K562 (cell line): ENCODE measurements around the gene RBM20. TPM values are rescaled to one million over a fixed set of nuclear protein-coding genes. Genes with fewer than 3 reads are reported as not detected.

ENCODE experiments used
- ATAC-seq: fragments of 200-7000 bp; cut with Tn5 transposase; 3 replicates; pipeline ENCODE4 v1.9.1; 2020; ENCODE audit warnings: moderate library complexity
- BruUV-seq: library from RNA; stranded (reverse); fragments of 400-500 nt; replicated peaks from 2 replicates; lab custom pipeline; 2021; lab: Mats Ljungman, UMichigan
- CTCF ChIA-PET: fragments of 300-600 bp; formaldehyde crosslinking; extraction: SDS; loops from one replicate; lab custom pipeline; 2021; ENCODE audit warnings: low intra/inter-chr PET ratio; lab: Yijun Ruan, JAX
- POLR2A ChIA-PET: fragments of 300-600, 350-650 bp; sonication (Branson Sonifier 250); formaldehyde crosslinking; extraction: SDS; loops from one replicate; lab custom pipeline; 2021; ENCODE audit warnings: antibody characterized with exemption, inconsistent platforms; lab: Yijun Ruan, JAX
- DNase-seq, 4 experiments: peaks; one replicate each; pipeline versions ENCODE4 v3.0.0 to v3.0.0-alpha.2; 2011 to 2018; ENCODE audit warnings: low spot score in 3 of 4, mixed read lengths in 3 of 4; ENCODE audit errors: extremely low read depth in 1 of 4
- FAIRE-seq: peaks from 2 replicates; lab custom pipeline; 2011; peaks lifted over from hg19 to GRCh38; lab: Jason Lieb, UNC
- H2AFZ ChIP-seq: 2 replicates; pipeline ENCODE4 v1.6.0; 2011; ENCODE audit warnings: low read depth, low read length, control low read depth, inconsistent platforms
- H3K27ac ChIP-seq: fragments of 200-600 bp; 3 replicates; pipeline ENCODE4 v1.8.0; 2011; ENCODE audit warnings: low read depth, mild to moderate bottlenecking, control low read depth, inconsistent platforms, low read length, moderate library complexity, mixed read lengths; ENCODE audit errors: extremely low read depth
- H3K27me3 ChIP-seq, 2 experiments: fragments of 300-600 bp in 1 of 2; 2 replicates in 1 of 2; 3 replicates in 1 of 2; pipeline versions ENCODE4 v1.6.0 to v1.8.0; 2011; ENCODE audit warnings: inconsistent platforms in 2 of 2, low read length in 2 of 2, mild to moderate bottlenecking in 1 of 2, mixed read lengths in 1 of 2, moderate library complexity in 1 of 2; ENCODE audit not compliant: control insufficient read depth in 2 of 2, insufficient read depth in 2 of 2
- H3K36me3 ChIP-seq: fragments of 300-600 bp; 3 replicates; pipeline ENCODE4 v1.8.0; 2011; ENCODE audit warnings: mild to moderate bottlenecking, low read length, inconsistent platforms; ENCODE audit not compliant: control insufficient read depth, insufficient read depth
- H3K4me1 ChIP-seq, 2 experiments: fragments of 200-600 bp in 1 of 2; replicated peaks in 1 of 2; 2 replicates in 1 of 2; 3 replicates in 1 of 2; pipeline versions ENCODE4 v1.5.1 to v1.8.0; 2011; ENCODE audit warnings: inconsistent platforms in 2 of 2, low read length in 2 of 2, mild to moderate bottlenecking in 1 of 2, mixed read lengths in 1 of 2, moderate library complexity in 1 of 2; ENCODE audit not compliant: control insufficient read depth in 2 of 2, insufficient read depth in 2 of 2
- H3K4me2 ChIP-seq: 2 replicates; pipeline ENCODE4 v1.6.1; 2011; ENCODE audit warnings: low read length, control low read depth, inconsistent platforms, mixed read lengths; ENCODE audit not compliant: insufficient read depth
- H3K4me3 ChIP-seq: fragments of 200-600 bp; sonication (generic), shearing (Covaris generic); 2 replicates; pipeline ENCODE4 v1.5.1; 2016; ENCODE audit warnings: control low read depth, inconsistent platforms
- H3K79me2 ChIP-seq: fragments of 200-600 bp; 3 replicates; pipeline ENCODE4 v1.8.0; 2011; ENCODE audit warnings: low read length, inconsistent platforms; ENCODE audit not compliant: control insufficient read depth, insufficient read depth
- H3K9ac ChIP-seq, 2 experiments: 2 replicates each; pipeline versions ENCODE4 v1.6.0 to v1.6.1; 2011; ENCODE audit warnings: low read depth in 2 of 2, low read length in 2 of 2, control low read depth in 1 of 2, inconsistent platforms in 1 of 2, mild to moderate bottlenecking in 1 of 2, mixed read lengths in 1 of 2; ENCODE audit not compliant: insufficient read depth in 1 of 2
- H3K9me1 ChIP-seq: one replicate; pipeline ENCODE4 v1.6.0; 2011; ENCODE audit warnings: inconsistent platforms, mild to moderate bottlenecking, low read length, moderate library complexity; ENCODE audit not compliant: control insufficient read depth, insufficient read depth
- H3K9me3 ChIP-seq: replicated peaks from 2 replicates; pipeline ENCODE4 v1.5.1; 2011; ENCODE audit warnings: low read depth, low read length, inconsistent platforms; ENCODE audit not compliant: control insufficient read depth, insufficient read depth
- H4K20me1 ChIP-seq: replicated peaks from 2 replicates; pipeline ENCODE4 v1.6.1; 2011; ENCODE audit warnings: low read length, inconsistent platforms, mixed read lengths; ENCODE audit not compliant: control insufficient read depth, insufficient read depth
- DPF2 ChIP-seq: fragments of 450-650 bp; IDR thresholded peaks from 2 replicates; pipeline ENCODE4 v1.6.1; 2016
- ELK3 ChIP-seq: fragments of 450-650 bp; formaldehyde crosslinking; IDR thresholded peaks from 2 replicates; pipeline ENCODE4 v1.4.0; 2020; ENCODE audit warnings: mild to moderate bottlenecking
- FOXM1 ChIP-seq, 2 experiments: fragments of 450-650 bp in 1 of 2; sonication (generic) in 1 of 2; formaldehyde crosslinking in 1 of 2; IDR thresholded peaks; 2 replicates each; pipeline versions ENCODE4 v1.6.1 to v1.9.0; 2017 to 2022; ENCODE audit warnings: low read depth in 2 of 2, mild to moderate bottlenecking in 2 of 2, missing genetic modification reagents in 1 of 2, moderate library complexity in 1 of 2
- STAT5B ChIP-seq: fragments of 250-450 bp; sonication (Bioruptor Pico); IDR thresholded peaks from 2 replicates; pipeline ENCODE4 v1.8.0; 2021; ENCODE audit warnings: mild to moderate bottlenecking, inconsistent platforms
- TAF9B ChIP-seq: fragments of 450-650 bp; IDR thresholded peaks from 2 replicates; pipeline ENCODE4 v1.6.1; 2018; ENCODE audit warnings: mild to moderate bottlenecking; ENCODE audit not compliant: partially characterized antibody
- ZC3H11A ChIP-seq: IDR thresholded peaks from 2 replicates; pipeline ENCODE4 v1.6.1; 2012; ENCODE audit warnings: low read depth, low read length, improper control_type of control experiment
- WGBS: fragments of 100-300 bp; shearing (Covaris generic); methylation state at CpG from one replicate; pipeline ENCODE4 v1.1.6; 2016; ENCODE audit warnings: low coverage, mixed read lengths; ENCODE audit not compliant: insufficient coverage; ENCODE audit errors: missing lambda C conversion rate; 5-methylcytosine and 5-hydroxymethylcytosine counted together
- in situ Hi-C: fragments of 300-500 bp; cut with MboI; formaldehyde crosslinking; loops from 4 replicates; pipeline ENCODE4 v1.15.0; 2018; ENCODE audit warnings: inconsistent platforms, mixed read lengths
- intact Hi-C: fragments of 100-400 bp; cut with micrococcal nuclease; formaldehyde crosslinking; loops from 2 replicates; pipeline ENCODE4 v1.14.2; 2022
- polyA plus RNA-seq, 8 experiments: library from polyadenylated mRNA; depleted of rRNA in 4 of 8; stranded (reverse) in 5 of 8; unstranded in 3 of 8; fragments of >200 nt; fragmentation: Nextera tagmentation in 2 of 8; fragmentation: Illumina TruSeq in 1 of 8; extraction: Ambion mirVana in 2 of 8; extraction: Trizol in 1 of 8; gene quantifications; 2 replicates each; pipeline versions ENCODE4 v1.2.1 to v1.2.3, GENCODE V29; 2011 to 2014; ENCODE audit warnings: inconsistent platforms in 1 of 8, missing spikeins in 1 of 8
- total RNA-seq, 7 experiments: library from RNA; depleted of rRNA in 6 of 7; stranded (reverse); fragments of >200 nt in 6 of 7; fragmentation: Illumina TruSeq in 2 of 7; extraction: Trizol in 2 of 7; gene quantifications; 2 replicates each; pipeline versions ENCODE4 v1.2.1 to v1.2.3, GENCODE V29; 2011 to 2021; ENCODE audit warnings: low replicate concordance in 1 of 7
- TF ChIP-seq, protein P1 (sequence below): sonication (generic); formaldehyde crosslinking; IDR thresholded peaks from 2 replicates; pipeline ENCODE4 v1.8.1; 2022; ENCODE audit warnings: missing genetic modification reagents

The RBM20 gene
- total and polyA plus RNA-seq, 9 of the 15 experiments (the other 6 are each of a cell fraction or from before 2014, with no cell fraction given) = 0.63 to 5.7 (median 3.2) TPM

DNA sequence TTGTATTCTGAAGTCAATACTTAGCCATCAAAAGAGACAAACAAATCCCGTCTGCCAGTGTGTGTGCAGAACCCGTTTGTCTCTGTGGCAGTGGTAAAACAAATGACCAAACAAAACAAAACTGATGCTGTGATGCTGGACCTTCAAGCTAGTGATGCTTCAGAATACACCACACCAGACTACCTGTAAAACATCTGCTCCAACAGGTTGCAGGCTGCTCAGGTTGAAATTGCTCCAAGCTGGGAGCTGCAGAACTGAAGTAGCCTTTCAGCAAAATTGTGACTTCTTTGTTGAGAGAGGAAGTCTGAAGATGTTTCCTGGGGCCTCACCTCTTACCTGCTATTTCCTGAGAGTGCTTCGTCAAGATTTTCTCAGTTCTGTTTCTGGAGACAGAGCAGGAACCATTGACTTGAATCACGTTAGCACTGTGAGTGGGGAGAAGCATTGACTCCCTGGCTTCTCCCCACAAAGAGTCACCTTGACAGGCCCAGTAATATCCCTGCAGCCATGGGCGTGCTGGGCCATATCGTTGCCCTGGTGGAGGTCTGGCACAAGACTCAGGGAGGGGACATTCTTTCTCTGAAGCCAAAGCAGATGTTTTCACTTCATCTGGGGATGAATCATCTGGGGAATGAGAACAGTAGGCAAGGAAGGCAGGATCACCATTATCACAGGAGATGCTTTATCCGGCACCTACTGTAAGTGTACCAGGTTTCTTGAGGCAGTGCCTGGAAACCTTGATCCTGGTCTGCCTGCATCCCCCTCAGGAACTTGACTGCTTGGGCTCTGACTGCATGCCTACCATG is 80.2 kb downstream of the RBM20 start (continued):
- TF ChIP-seq STAT5B (CRISPR knock-in tag) (no peak), FOXM1 (IDR thresholded peaks at IDR 0.05; ENCODE audit: low read depth) (no peak), FOXM1 (CRISPR knock-in tag; IDR thresholded peaks at IDR 0.05; ENCODE audit: low read depth) (no peak), ELK3 (CRISPR knock-in tag) (no peak), ZC3H11A (no peak), TAF9B (no peak), DPF2 (no peak)
- TF ChIP-seq, protein P1, sequence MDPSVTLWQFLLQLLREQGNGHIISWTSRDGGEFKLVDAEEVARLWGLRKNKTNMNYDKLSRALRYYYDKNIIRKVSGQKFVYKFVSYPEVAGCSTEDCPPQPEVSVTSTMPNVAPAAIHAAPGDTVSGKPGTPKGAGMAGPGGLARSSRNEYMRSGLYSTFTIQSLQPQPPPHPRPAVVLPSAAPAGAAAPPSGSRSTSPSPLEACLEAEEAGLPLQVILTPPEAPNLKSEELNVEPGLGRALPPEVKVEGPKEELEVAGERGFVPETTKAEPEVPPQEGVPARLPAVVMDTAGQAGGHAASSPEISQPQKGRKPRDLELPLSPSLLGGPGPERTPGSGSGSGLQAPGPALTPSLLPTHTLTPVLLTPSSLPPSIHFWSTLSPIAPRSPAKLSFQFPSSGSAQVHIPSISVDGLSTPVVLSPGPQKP (CRISPR knock-in tag) = no peak

- H3K4me3 ChIP-seq = no peak overlapping the region
- BruUV-seq = no TSS peak
- CTCF ChIA-PET = no interaction called here
- H3K9me1 ChIP-seq = no peaks in the 10 kb centered on the region
- H3K9me3 ChIP-seq = no peaks in the 10 kb centered on the region
- H3K36me3 ChIP-seq = no peaks in the 10 kb centered on the region
- POLR2A ChIA-PET = no interaction called here
- H3K27me3 ChIP-seq = no peaks in the 10 kb centered on the region
- in situ Hi-C loops (no loop called here), intact Hi-C loops (loop anchor here (5.0 kb wide), 1 partner anchor 113 kb away; no protein-coding TSS in a partner anchor)
- H2AFZ ChIP-seq = no peak overlapping the region
- ATAC-seq (no peak), DNase-seq (no peak), FAIRE-seq (no peak)
- H3K4me2 ChIP-seq = no peak overlapping the region
- WGBS = 43% methylated on average over 4 of the region's 4 CpGs
- no peak overlapping the region for H3K27ac ChIP-seq
- peaks cover 10% of the 10 kb centered on the region for H4K20me1 ChIP-seq
- H3K9ac ChIP-seq = no peak overlapping the region
- H3K79me2 ChIP-seq = no peaks in the 10 kb centered on the region
- peaks cover 0 to 3% of the 10 kb centered on the region in 2 experiments; a peak in 1 of 5 replicates for H3K4me1 ChIP-seq
Measured at GRCh38 chr10:110724937-110725336, 80.8 kb downstream of the RBM20 start.
